Osteoblast (primary cell): ENCODE measurements around the gene NFS1. TPM values are rescaled to one million over a fixed set of nuclear protein-coding genes. Genes with fewer than 3 reads are reported as not detected.
A peak's percentile ranks its signal among the peaks of the same experiment; 100 is the strongest.
"Not testable (repeated sequence)": the region's sequence is repeated elsewhere in the genome, so short reads cannot be mapped to it uniquely, and the experiment has no call there.

ENCODE experiments used
- DNase-seq: peaks from one replicate; pipeline ENCODE4 v3.0.0; 2011; ENCODE audit warnings: low spot score, mixed read lengths; ENCODE audit not compliant: insufficient read length; ENCODE audit errors: missing footprints
- H2AFZ ChIP-seq: 2 replicates; pipeline ENCODE4 v1.6.0; 2011; ENCODE audit warnings: mild to moderate bottlenecking, low read length
- H3K27ac ChIP-seq: 2 replicates; pipeline ENCODE4 v1.5.1; 2011; ENCODE audit warnings: mild to moderate bottlenecking, low read depth, low read length, moderate library complexity
- H3K27me3 ChIP-seq: 2 replicates; pipeline ENCODE4 v1.6.0; 2012; ENCODE audit warnings: mild to moderate bottlenecking, control low read depth, inconsistent platforms, low read length, moderate library complexity; ENCODE audit not compliant: insufficient read depth
- H3K36me3 ChIP-seq: 2 replicates; pipeline ENCODE4 v1.5.1; 2011; ENCODE audit warnings: mild to moderate bottlenecking, low read length, control low read depth, moderate library complexity; ENCODE audit not compliant: insufficient read depth
- H3K4me1 ChIP-seq: 2 replicates; pipeline ENCODE4 v1.5.1; 2011; ENCODE audit warnings: mild to moderate bottlenecking, low read length, control low read depth, moderate library complexity; ENCODE audit not compliant: insufficient read depth
- H3K4me2 ChIP-seq: 2 replicates; pipeline ENCODE4 v1.6.0; 2011; ENCODE audit warnings: mild to moderate bottlenecking, low read length; ENCODE audit not compliant: insufficient read depth
- H3K4me3 ChIP-seq: fragments of 200-600 bp; sonication (generic); 3 replicates; pipeline ENCODE4 v1.5.1; 2012; ENCODE audit warnings: mild to moderate bottlenecking, low read length, inconsistent platforms; ENCODE audit not compliant: insufficient read depth
- H3K79me2 ChIP-seq: 2 replicates; pipeline ENCODE4 v1.6.0; 2012; ENCODE audit warnings: mild to moderate bottlenecking, low read length, control low read depth, inconsistent platforms; ENCODE audit not compliant: insufficient read depth
- H3K9me3 ChIP-seq: 2 replicates; pipeline ENCODE4 v1.5.1; 2011; ENCODE audit warnings: low read depth, low read length, control low read depth
- H4K20me1 ChIP-seq: 2 replicates; pipeline ENCODE4 v1.6.0; 2012; ENCODE audit warnings: mild to moderate bottlenecking, low read length, control low read depth; ENCODE audit not compliant: insufficient read depth
- CTCF ChIP-seq: IDR thresholded peaks from 2 replicates; pipeline ENCODE4 v1.5.1; 2011; ENCODE audit warnings: mild to moderate bottlenecking, low read depth, low read length, moderate library complexity; ENCODE audit errors: extremely low read depth
- total RNA-seq: library from RNA; depleted of rRNA; stranded (reverse); fragments of >200 nt; gene quantifications from 2 replicates; pipeline ENCODE4 v1.2.3, GENCODE V29; 2012

The NFS1 gene
- 21.7 and 29.5 TPM in 2 replicates for total RNA-seq

- peaks cover 12% of the 10 kb centered on the region for H4K20me1 ChIP-seq
- peak within 1 kb of the TSS; percentile 77 for H2AFZ ChIP-seq
- no peaks in the 10 kb centered on the region for H3K27me3 ChIP-seq
- H3K4me3 ChIP-seq, result peak within 1 kb of the TSS; percentile 95
- no peaks in the 10 kb centered on the region for H3K9me3 ChIP-seq
- TF ChIP-seq CTCF, result peak; percentile 7
- H3K36me3 ChIP-seq, result peaks cover 36% of the 10 kb centered on the region
- peak within 1 kb of the TSS; percentile 92 for H3K27ac ChIP-seq
- peaks cover 28% of the 10 kb centered on the region for H3K4me1 ChIP-seq
- peak; percentile 97 for DNase-seq
- H3K4me2 ChIP-seq, result peak within 1 kb of the TSS; percentile 99
- peaks cover 32% of the 10 kb centered on the region for H3K79me2 ChIP-seq
These were observed at the start of gene NFS1, which contains the start of gene ROMO1 for GRCh38 chr20:35699127-35699956. Gene NFS1, minus strand, starts transcription at chr20:35699352. Its CDS starts 64 bp downstream, at chr20:35699288. Gene ROMO1, plus strand, starts transcription at chr20:35699405. Its CDS starts 228 bp downstream, at chr20:35699633.

GRCh38 chr20:35744492-35744841 lies 45.3 kb upstream of the NFS1 start:
- H3K27ac ChIP-seq, result peak overlapping the region; percentile 99
- H3K9me3 ChIP-seq, H3K4me3 ChIP-seq, H3K4me2 ChIP-seq, DNase-seq, H3K27me3 ChIP-seq: not testable (repeated sequence)
- H4K20me1 ChIP-seq, result peaks cover 11% of the 10 kb centered on the region
- H3K79me2 ChIP-seq, result peaks cover 35% of the 10 kb centered on the region
- peaks cover 25% of the 10 kb centered on the region for H3K4me1 ChIP-seq
- H2AFZ ChIP-seq, result peak overlapping the region; percentile 9
- peaks cover 12% of the 10 kb centered on the region for H3K36me3 ChIP-seq

GRCh38 chr20:35743693-35744491 lies 44.7 kb upstream of the NFS1 start:
- DNase-seq, result no peak
- Histone ChIP-seq H3K27me3 (no peaks in the 10 kb centered on the region), H3K4me3 (peak overlapping the region; percentile 38), H3K4me1 (peaks cover 31% of the 10 kb centered on the region), H3K4me2 (peak overlapping the region; percentile 94), H3K79me2 (peaks cover 40% of the 10 kb centered on the region), H4K20me1 (peaks cover 17% of the 10 kb centered on the region), H3K9me3 (no peaks in the 10 kb centered on the region), H2AFZ (peak overlapping the region; percentile 75), H3K36me3 (peaks cover 18% of the 10 kb centered on the region), H3K27ac (peak overlapping the region; percentile 99)
- no peak for TF ChIP-seq CTCF

GRCh38 chr20:35742741-35743523 lies 43.8 kb upstream of the NFS1 start:
- H3K27ac ChIP-seq, result peak overlapping the region; percentile 99
- peaks cover 26% of the 10 kb centered on the region for H4K20me1 ChIP-seq
- no peaks in the 10 kb centered on the region for H3K27me3 ChIP-seq
- peak overlapping the region; percentile 94 for H3K4me2 ChIP-seq
- H3K4me1 ChIP-seq, result peaks cover 36% of the 10 kb centered on the region
- peak overlapping the region; percentile 18 for H2AFZ ChIP-seq
- H3K4me3 ChIP-seq, result peak overlapping the region; percentile 77
- H3K36me3 ChIP-seq, result peaks cover 28% of the 10 kb centered on the region
- H3K79me2 ChIP-seq, result peaks cover 50% of the 10 kb centered on the region
- no peak for TF ChIP-seq CTCF
- no peaks in the 10 kb centered on the region for H3K9me3 ChIP-seq
- no peak for DNase-seq
